CD4-positive, alpha-beta T cell treated with Interleukin-21 for 1 hour (primary cell): ENCODE measurements around the gene CTIF.
"Not testable (repeated sequence)": the region's sequence is repeated elsewhere in the genome, so short reads cannot be mapped to it uniquely, and the experiment has no call there.

Experiments
- DNase-seq: peaks from one replicate; pipeline ENCODE4 v3.0.0-alpha.2; 2020

The CTIF gene

GRCh38 chr18:48649231-48649630 is 110.4 kb downstream of the CTIF start:
- no peak for DNase-seq

- DNase-seq, result not testable (repeated sequence)
Observed at GRCh38 chr18:48654591-48654990, 115.8 kb downstream of the CTIF start.

- no peak for DNase-seq
Observed at GRCh38 chr18:48655508-48655907, 116.7 kb downstream of the CTIF start.

- DNase-seq, result no peak
Observed at GRCh38 chr18:48656176-48656575, 117.3 kb downstream of the CTIF start.

GRCh38 chr18:48656582-48656981 is 117.8 kb downstream of the CTIF start:
- DNase-seq, result no peak

- DNase-seq, result no peak
Observed at GRCh38 chr18:48657447-48658120, 118.8 kb downstream of the CTIF start.

- DNase-seq, result no peak
Observed at GRCh38 chr18:48658721-48659120, 119.9 kb downstream of the CTIF start.

GRCh38 chr18:48659188-48660009 is 120.6 kb downstream of the CTIF start:
- DNase-seq, result no peak

- no peak for DNase-seq
Observed at GRCh38 chr18:48660346-48661228, 121.8 kb downstream of the CTIF start.

GRCh38 chr18:48661421-48661820 is 122.6 kb downstream of the CTIF start:
- DNase-seq, result no peak

GRCh38 chr18:48662011-48662661 is 123.3 kb downstream of the CTIF start:
- no peak for DNase-seq

- no peak for DNase-seq
Observed at GRCh38 chr18:48663096-48663930, 124.5 kb downstream of the CTIF start.

- DNase-seq, result peak; percentile 47
Observed at GRCh38 chr18:48663931-48664847, 125.4 kb downstream of the CTIF start.

GRCh38 chr18:48665654-48666053 is 126.8 kb downstream of the CTIF start:
- DNase-seq, result no peak

- no peak for DNase-seq
Observed at GRCh38 chr18:48666613-48667012, 127.8 kb downstream of the CTIF start.

GRCh38 chr18:48667276-48668254 is 128.7 kb downstream of the CTIF start:
- no peak for DNase-seq

GRCh38 chr18:48668466-48669179 is 129.8 kb downstream of the CTIF start:
- DNase-seq, result no peak

- DNase-seq, result no peak
Observed at GRCh38 chr18:48669180-48669675, 130.4 kb downstream of the CTIF start.
